ENCODE measurements around the gene ATF6B.

The ATF6B gene

GRCh38 chr6:32140420-32141046 is 12.5 kb upstream of the ATF6B start:
- DNase-seq (ENCODE audit: low read depth) = no peak
- H3K4me3 ChIP-seq (ENCODE audit: low read depth, low read length) = no peak overlapping the region
- TF ChIP-seq, protein P1, sequence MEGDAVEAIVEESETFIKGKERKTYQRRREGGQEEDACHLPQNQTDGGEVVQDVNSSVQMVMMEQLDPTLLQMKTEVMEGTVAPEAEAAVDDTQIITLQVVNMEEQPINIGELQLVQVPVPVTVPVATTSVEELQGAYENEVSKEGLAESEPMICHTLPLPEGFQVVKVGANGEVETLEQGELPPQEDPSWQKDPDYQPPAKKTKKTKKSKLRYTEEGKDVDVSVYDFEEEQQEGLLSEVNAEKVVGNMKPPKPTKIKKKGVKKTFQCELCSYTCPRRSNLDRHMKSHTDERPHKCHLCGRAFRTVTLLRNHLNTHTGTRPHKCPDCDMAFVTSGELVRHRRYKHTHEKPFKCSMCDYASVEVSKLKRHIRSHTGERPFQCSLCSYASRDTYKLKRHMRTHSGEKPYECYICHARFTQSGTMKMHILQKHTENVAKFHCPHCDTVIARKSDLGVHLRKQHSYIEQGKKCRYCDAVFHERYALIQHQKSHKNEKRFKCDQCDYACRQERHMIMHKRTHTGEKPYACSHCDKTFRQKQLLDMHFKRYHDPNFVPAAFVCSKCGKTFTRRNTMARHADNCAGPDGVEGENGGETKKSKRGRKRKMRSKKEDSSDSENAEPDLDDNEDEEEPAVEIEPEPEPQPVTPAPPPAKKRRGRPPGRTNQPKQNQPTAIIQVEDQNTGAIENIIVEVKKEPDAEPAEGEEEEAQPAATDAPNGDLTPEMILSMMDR (IDR thresholded peaks at IDR 0.05; ENCODE audit: insufficient read depth, low read depth, low read length, missing control alignments) = no peak

- no peak overlapping the region for H3K4me3 ChIP-seq (ENCODE audit: low read depth, low read length)
- DNase-seq (ENCODE audit: low read depth) = no peak
- TF ChIP-seq, protein P1 (IDR thresholded peaks at IDR 0.05; ENCODE audit: insufficient read depth, low read depth, low read length, missing control alignments) = no peak
Measured at GRCh38 chr6:32139590-32139989, 11.5 kb upstream of the ATF6B start.

GRCh38 chr6:32137454-32137853 is 9.4 kb upstream of the ATF6B start:
- no peak overlapping the region for H3K4me3 ChIP-seq (ENCODE audit: low read depth, low read length)
- TF ChIP-seq, protein P1 (IDR thresholded peaks at IDR 0.05; ENCODE audit: insufficient read depth, low read depth, low read length, missing control alignments) = no peak
- DNase-seq (ENCODE audit: low read depth) = no peak

- DNase-seq (ENCODE audit: low read depth) = no peak
- TF ChIP-seq, protein P1 (IDR thresholded peaks at IDR 0.05; ENCODE audit: insufficient read depth, low read depth, low read length, missing control alignments) = no peak
- no peak overlapping the region for H3K4me3 ChIP-seq (ENCODE audit: low read depth, low read length)
Measured at GRCh38 chr6:32133786-32134185, 5.7 kb upstream of the ATF6B start.

DNA sequence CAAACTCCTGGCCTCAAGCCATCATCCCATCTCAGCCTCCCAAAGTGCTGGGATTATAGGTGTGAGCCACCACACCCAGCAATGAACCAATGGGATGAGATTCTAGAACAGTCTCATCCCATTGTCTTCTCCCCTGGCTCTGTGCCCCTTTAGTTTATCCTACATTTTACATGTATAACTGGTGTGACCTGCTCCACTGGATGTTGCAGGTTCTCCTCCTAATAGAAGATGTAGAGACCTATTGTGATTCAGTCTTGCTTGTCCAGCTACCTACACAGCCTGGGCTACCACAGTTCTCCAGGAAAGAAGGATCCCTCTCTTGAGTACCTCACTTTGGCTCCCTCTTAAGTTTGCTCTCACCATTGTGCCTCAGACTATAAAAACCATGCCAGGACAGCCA is 4.1 kb upstream of the ATF6B start:
- no peak overlapping the region for H3K4me3 ChIP-seq (ENCODE audit: low read depth, low read length)
- no peak for DNase-seq (ENCODE audit: low read depth)
- TF ChIP-seq, protein P1 (IDR thresholded peaks at IDR 0.05; ENCODE audit: insufficient read depth, low read depth, low read length, missing control alignments) = no peak

DNA sequence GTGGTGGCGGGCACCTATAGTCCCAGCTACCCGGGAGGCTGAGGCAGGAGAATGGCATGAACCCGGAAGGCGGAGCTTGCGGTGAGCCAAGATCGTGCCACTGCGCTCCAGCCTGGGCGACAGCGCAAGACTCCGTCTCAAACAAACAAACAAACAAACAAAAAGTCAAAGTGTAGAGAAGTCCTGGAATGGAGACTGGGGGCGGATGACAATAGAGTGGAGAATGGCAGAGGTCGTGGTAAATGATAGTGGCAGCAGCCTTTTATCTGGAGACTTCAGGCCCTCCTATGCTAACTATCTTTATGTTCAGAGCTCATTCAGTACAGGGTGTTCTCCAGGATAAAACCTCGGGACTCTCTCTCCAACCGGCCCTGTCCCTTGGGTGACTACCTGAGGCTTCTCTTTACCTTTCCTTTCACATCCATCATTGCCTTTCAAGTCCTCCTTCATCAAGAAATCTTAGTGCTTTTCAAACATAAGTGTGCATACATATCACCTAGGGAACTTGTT is 3.4 kb upstream of the ATF6B start:
- no peak for DNase-seq (ENCODE audit: low read depth)
- TF ChIP-seq, protein P1 (IDR thresholded peaks at IDR 0.05; ENCODE audit: insufficient read depth, low read depth, low read length, missing control alignments) = no peak
- H3K4me3 ChIP-seq (ENCODE audit: low read depth, low read length) = no peak overlapping the region

Measured in GM12865 (cell line).